Vagina (tissue), 2 donors: ENCODE data around the gene CPLX3. TPM values are rescaled to one million over a fixed set of nuclear protein-coding genes. Genes with fewer than 3 reads are reported as not detected.

Experiments
- DNase-seq, 2 donors: peaks; one replicate each; pipeline ENCODE4 v3.0.0-alpha.2; 2017; ENCODE audit errors: extremely low spot score in 2 of 2
- H3K27ac ChIP-seq: fragments of 200-600 bp; sonication (generic); one replicate; pipeline ENCODE4 v1.5.1; 2019
- H3K27me3 ChIP-seq: fragments of 200-600 bp; sonication (generic); one replicate; pipeline ENCODE4 v1.5.1; 2019
- H3K36me3 ChIP-seq, 2 donors: fragments of 200-600 bp; sonication (generic); one replicate each; pipeline ENCODE4 v1.5.1; 2017 to 2019
- H3K4me1 ChIP-seq: fragments of 200-600 bp; sonication (generic); one replicate; pipeline ENCODE4 v1.5.1; 2019
- H3K4me3 ChIP-seq, 2 donors: fragments of 200-600 bp; sonication (generic); 1 replicate in 1 of 2; 2 replicates in 1 of 2; pipeline ENCODE4 v1.5.1; 2016 to 2019
- H3K9me3 ChIP-seq: fragments of 200-600 bp; sonication (generic); one replicate; pipeline ENCODE4 v1.5.1; 2019
- POLR2A ChIP-seq, 2 donors: fragments of 450-650 bp; IDR thresholded peaks; one replicate each; pipeline ENCODE4 v1.6.1; 2017; ENCODE audit warnings: antibody characterized with exemption in 2 of 2, mild to moderate bottlenecking in 2 of 2, moderate library complexity in 2 of 2
- POLR2AphosphoS5 ChIP-seq, 2 donors: sonication (generic); formaldehyde crosslinking; IDR thresholded peaks; one replicate each; pipeline ENCODE4 v1.9.0; 2017; ENCODE audit warnings: antibody characterized with exemption in 2 of 2, mild to moderate bottlenecking in 2 of 2, low read depth in 1 of 2; ENCODE audit not compliant: insufficient read depth in 1 of 2
- intact Hi-C: fragments of 100-400 bp; cut with DNase I; formaldehyde crosslinking; loops from one replicate; pipeline ENCODE4 v1.15.1; 2023
- total RNA-seq: library from RNA; depleted of rRNA; stranded (reverse); fragments of >200 nt; gene quantifications from one replicate; pipeline ENCODE4 v1.2.3, GENCODE V29; 2016
- TF ChIP-seq, protein P1 (sequence below), 3 experiments: fragments of 450-650 bp in 2 of 3; fragments of 200-600 bp in 1 of 3; sonication (generic) in 1 of 3; IDR thresholded peaks; one replicate each; pipeline ENCODE4 v1.5.1; 2017 to 2019; ENCODE audit warnings: antibody characterized with exemption in 3 of 3, mild to moderate bottlenecking in 2 of 3, moderate library complexity in 2 of 3

The CPLX3 gene
- total RNA-seq, 1 donor from 2014 or later, result not detected

DNA sequence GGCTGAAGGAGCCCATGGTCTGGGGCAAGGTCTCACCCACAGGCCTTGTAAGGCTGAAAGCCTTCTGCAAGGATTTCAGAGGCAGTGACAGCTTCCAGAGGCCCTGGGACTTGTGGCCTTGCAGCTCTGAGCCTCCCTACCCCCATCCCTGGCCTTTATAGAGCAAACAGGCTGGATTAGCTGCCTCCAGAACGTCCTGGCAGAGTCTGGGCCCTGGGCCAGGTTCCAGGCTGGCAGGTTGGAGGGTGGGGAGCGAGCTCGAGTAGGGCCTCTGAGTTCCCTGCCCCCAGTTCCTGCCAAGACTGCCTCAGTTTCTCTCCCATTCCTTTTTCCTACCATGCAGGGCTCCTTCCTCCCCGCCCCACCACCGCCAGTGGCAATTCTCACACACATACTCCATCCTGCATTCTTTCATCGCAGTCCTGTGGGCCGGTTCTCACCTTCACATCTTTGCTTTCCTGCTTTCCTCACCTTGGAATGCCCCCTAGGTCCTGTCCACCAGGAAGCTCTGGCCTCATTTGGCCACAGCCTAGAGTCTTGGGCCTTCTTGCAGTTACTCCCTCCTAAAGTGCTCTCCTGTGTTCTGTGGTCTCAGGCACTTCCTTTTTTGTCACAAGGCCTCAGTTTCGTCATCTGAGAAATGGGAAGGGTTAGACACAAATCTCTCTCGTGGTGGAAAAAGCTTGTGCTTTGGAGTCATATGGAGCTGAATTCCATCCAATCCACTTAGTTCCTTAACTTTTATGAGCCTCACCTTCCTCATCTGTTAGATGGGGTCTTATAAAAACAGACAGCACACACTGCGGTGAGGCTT is 11.1 kb upstream of the CPLX3 start:
- Histone ChIP-seq H3K27ac (no peak overlapping the region), H3K36me3 (no peaks in the 10 kb centered on the region), H3K27me3 (no peaks in the 10 kb centered on the region), H3K4me3 (no peak overlapping the region), H3K9me3 (no peaks in the 10 kb centered on the region), H3K4me1 (peaks cover 28% of the 10 kb centered on the region)
- TF ChIP-seq POLR2AphosphoS5 (IDR thresholded peaks at IDR 0.05; ENCODE audit: insufficient read depth in 1 of 2, low read depth in 1 of 2) (no peak), POLR2A (IDR thresholded peaks at IDR 0.05) (no peak)
- TF ChIP-seq, protein P1, sequence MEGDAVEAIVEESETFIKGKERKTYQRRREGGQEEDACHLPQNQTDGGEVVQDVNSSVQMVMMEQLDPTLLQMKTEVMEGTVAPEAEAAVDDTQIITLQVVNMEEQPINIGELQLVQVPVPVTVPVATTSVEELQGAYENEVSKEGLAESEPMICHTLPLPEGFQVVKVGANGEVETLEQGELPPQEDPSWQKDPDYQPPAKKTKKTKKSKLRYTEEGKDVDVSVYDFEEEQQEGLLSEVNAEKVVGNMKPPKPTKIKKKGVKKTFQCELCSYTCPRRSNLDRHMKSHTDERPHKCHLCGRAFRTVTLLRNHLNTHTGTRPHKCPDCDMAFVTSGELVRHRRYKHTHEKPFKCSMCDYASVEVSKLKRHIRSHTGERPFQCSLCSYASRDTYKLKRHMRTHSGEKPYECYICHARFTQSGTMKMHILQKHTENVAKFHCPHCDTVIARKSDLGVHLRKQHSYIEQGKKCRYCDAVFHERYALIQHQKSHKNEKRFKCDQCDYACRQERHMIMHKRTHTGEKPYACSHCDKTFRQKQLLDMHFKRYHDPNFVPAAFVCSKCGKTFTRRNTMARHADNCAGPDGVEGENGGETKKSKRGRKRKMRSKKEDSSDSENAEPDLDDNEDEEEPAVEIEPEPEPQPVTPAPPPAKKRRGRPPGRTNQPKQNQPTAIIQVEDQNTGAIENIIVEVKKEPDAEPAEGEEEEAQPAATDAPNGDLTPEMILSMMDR (IDR thresholded peaks at IDR 0.05), result no peak
- intact Hi-C loops, result no loop called here
- no peak for DNase-seq

DNA sequence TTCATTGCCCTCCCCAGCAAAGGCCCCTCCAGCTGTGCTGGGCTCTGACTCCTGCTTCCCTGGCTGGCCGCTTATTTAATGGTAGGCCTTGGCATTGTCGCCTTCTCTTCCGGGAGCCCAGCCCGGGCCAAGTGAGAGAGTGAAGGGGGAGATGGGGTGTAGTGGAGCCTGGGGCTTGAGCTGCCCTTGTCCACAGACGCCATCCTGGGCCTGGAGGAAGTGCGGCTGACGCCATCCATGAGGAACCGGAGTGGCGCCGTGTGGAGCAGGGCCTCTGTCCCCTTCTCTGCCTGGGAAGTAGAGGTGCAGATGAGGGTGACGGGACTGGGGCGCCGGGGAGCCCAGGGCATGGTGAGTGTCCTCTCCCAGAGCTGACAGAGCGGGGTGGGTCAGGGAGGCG is 10.5 kb upstream of the CPLX3 start:
- no peaks in the 10 kb centered on the region for H3K27me3 ChIP-seq
- H3K4me3 ChIP-seq, result no peak overlapping the region
- H3K27ac ChIP-seq, result no peak overlapping the region
- intact Hi-C loops, result no loop called here
- no peaks in the 10 kb centered on the region for H3K36me3 ChIP-seq
- H3K4me1 ChIP-seq, result peaks cover 28% of the 10 kb centered on the region
- DNase-seq, result no peak
- H3K9me3 ChIP-seq, result no peaks in the 10 kb centered on the region
- TF ChIP-seq, protein P1 (IDR thresholded peaks at IDR 0.05), result no peak
- TF ChIP-seq POLR2AphosphoS5 (IDR thresholded peaks at IDR 0.05; ENCODE audit: insufficient read depth in 1 of 2, low read depth in 1 of 2), result no peak
- TF ChIP-seq POLR2A (IDR thresholded peaks at IDR 0.05), result no peak

DNA sequence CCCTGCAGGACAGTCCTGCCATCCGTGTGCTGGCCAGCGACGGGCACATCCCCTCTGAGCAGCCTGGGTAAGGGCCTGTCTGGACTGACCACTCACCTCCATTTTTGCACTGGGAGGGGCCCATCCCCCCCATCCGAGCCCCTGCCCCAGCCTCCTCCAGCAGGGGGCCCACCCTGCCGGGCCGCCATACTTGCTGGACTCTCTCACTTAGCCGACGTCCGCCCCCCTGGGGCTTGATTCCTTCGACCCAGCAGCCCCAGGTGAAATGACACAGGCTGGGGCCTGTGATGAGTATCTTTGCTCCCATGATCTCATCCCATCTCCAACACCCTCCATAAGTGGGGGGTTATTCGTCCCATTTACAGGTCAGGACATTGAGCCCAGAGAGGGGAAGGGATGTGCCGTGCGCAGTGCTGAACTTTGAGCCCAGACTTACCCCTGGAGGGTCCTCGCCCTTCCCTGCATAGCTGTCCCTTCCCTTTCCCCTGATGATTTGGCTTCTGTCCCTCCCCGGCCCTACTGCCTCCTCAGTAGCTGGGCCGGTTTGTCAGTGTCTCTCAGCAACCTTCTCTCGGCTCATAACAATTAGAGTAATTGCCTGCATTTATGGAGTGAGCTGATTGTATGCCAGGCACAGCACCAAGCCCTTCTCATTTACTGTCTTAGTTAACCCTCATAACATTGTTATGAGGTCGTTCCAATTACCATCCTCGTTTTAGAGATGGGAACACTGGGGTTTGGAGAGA is 9.6 kb upstream of the CPLX3 start:
- DNase-seq, result no peak
- Histone ChIP-seq H3K27ac (peak overlapping the region; percentile 16), H3K4me3 (no peak overlapping the region), H3K4me1 (peaks cover 28% of the 10 kb centered on the region), H3K27me3 (no peaks in the 10 kb centered on the region), H3K36me3 (no peaks in the 10 kb centered on the region), H3K9me3 (no peaks in the 10 kb centered on the region)
- intact Hi-C loops, result no loop called here
- TF ChIP-seq POLR2AphosphoS5 (IDR thresholded peaks at IDR 0.05; ENCODE audit: insufficient read depth in 1 of 2, low read depth in 1 of 2), result no peak
- TF ChIP-seq, protein P1 (IDR thresholded peaks at IDR 0.05), result no peak
- TF ChIP-seq POLR2A (IDR thresholded peaks at IDR 0.05), result no peak

DNA sequence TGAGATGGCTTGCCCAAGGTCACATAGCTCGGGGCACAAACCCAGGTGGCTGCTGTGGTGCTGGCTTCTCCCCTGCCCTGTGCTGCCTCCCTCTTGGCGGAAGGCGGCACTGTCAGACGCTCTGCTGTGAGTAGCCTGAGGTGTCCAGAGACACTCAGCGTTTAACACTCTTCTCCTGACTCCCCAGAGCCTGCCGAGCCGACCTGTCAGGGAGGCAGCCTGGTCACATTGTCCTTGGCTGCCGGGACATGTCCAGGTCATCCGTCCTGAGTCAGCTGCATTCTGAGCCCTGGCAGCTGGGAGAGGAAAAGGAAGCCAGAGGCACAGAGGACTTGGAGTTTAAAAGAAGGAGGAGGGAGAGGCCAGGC is 9.1 kb upstream of the CPLX3 start:
- Histone ChIP-seq H3K4me3 (no peak overlapping the region), H3K27me3 (no peaks in the 10 kb centered on the region), H3K27ac (peak overlapping the region; percentile 16), H3K36me3 (no peaks in the 10 kb centered on the region), H3K4me1 (peaks cover 28% of the 10 kb centered on the region), H3K9me3 (no peaks in the 10 kb centered on the region)
- DNase-seq, result no peak
- intact Hi-C loops, result no loop called here
- TF ChIP-seq, protein P1 (IDR thresholded peaks at IDR 0.05), result no peak
- TF ChIP-seq POLR2AphosphoS5 (IDR thresholded peaks at IDR 0.05; ENCODE audit: insufficient read depth in 1 of 2, low read depth in 1 of 2), result peak in 1 of 2 donors; percentile 41

DNA sequence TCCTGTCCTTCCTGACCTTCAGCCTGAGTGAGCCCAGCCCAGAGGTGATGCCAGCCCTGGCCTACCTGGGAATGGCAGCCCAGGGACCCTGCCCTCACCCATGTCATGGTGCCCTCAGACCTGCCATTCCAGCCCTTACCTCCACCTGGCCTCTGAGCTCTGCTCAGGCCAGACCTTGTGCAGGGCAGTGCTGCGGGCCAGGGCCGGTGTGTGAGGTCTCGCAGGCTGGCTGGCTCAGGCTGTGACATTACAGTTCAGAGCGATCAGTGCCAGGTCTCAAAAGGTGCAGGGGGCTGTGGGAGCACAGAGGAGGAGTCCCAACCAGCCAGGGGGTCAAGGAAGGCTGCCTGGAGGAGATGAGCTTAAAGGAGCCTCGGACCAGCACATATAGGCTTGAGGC is 6.4 kb upstream of the CPLX3 start:
- TF ChIP-seq, protein P1 (IDR thresholded peaks at IDR 0.05), result no peak
- TF ChIP-seq POLR2AphosphoS5 (IDR thresholded peaks at IDR 0.05; ENCODE audit: insufficient read depth in 1 of 2, low read depth in 1 of 2) (no peak), POLR2A (IDR thresholded peaks at IDR 0.05) (no peak)
- peaks cover 28% of the 10 kb centered on the region for H3K4me1 ChIP-seq
- no peaks in the 10 kb centered on the region for H3K9me3 ChIP-seq
- H3K4me3 ChIP-seq, result no peak overlapping the region
- H3K27me3 ChIP-seq, result no peaks in the 10 kb centered on the region
- H3K36me3 ChIP-seq, result no peaks in the 10 kb centered on the region
- no peak for DNase-seq
- intact Hi-C loops, result no loop called here
- H3K27ac ChIP-seq, result no peak overlapping the region
